Activated T-cell treated with anti-CD3 and anti-CD28 coated beads for 1 hour (primary cell): ENCODE measurements around the gene DNAAF6.
A peak's percentile ranks its signal among the peaks of the same experiment; 100 is the strongest.
"Not testable (repeated sequence)": the region's sequence is repeated elsewhere in the genome, so short reads cannot be mapped to it uniquely, and the experiment has no call there.

Source experiments
- DNase-seq: peaks from one replicate; pipeline ENCODE4 v3.0.0-alpha.2; 2020; ENCODE audit warnings: low read depth

DNAAF6 gene

DNA sequence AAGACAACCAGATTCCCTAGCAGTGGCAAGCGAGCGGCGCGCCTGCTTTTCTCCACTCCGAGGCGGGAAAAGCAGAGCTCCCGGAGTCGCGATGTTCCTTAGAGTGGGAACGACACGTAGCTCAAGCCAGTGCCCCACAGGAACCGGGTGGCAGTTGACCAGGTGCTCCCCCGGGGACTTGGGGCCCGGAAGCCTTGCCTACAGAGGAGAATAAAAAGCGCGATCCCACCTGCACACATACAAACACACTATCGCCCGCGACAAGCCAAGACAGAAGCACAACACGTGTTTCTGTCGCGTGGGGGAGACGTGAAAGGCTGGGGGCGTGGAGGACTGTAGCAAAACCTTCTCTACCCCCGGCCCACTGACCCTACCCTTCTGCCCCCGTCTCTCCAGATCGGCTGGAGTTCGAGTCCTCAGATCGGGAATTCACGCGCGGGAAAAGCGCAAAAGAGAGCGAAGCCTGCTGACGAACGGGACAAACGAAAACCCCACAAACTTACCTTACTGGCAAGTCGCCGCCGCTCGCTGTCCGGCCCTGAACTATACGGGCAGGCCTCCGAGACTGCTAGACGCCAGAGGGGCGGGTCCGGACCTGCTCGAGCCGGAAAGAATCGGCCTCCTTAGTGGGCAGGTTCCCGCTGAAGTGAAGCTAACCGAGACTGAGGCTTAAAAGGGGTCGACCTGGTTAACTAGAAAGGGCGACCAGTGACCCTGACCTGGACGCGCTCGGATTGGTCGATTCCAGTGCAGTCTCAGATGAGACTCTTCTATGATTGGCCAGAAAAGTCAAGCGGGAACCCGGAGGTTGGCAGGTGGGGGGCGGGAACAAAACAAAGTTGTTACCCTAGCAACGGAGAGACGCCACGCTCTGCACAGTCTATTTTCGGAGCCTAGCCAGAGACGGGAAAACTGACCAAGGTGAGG lies at the start of gene DNAAF6, which contains the start of gene NUP62CL:
Gene DNAAF6, plus strand, starts transcription at position 842 of the 927 bp plus-strand sequence. CDS start 6,265 bp downstream, outside the sequence.
Gene NUP62CL, minus strand, starts transcription at position 664 of the 927 bp plus-strand sequence. CDS start 31,287 bp downstream, outside the sequence.
- DNase-seq = peak; percentile 45

DNA sequence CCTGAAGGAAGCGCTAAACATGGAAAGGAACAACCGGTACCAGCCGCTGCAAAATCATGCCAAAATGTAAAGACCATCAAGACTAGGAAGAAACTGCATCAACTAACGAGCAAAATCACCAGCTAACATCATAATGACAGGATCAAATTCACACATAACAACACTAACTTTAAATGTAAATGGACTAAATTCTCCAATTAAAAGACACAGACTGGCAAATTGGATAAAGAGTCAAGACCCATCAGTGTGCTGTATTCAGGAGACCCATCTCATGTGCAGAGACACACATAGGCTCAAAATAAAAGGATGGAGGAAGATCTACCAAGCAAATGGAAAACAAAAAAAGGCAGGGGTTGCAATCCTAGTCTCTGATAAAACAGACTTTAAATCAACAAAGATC lies 48.8 kb upstream of the DNAAF6 start:
- not testable (repeated sequence) for DNase-seq

DNA sequence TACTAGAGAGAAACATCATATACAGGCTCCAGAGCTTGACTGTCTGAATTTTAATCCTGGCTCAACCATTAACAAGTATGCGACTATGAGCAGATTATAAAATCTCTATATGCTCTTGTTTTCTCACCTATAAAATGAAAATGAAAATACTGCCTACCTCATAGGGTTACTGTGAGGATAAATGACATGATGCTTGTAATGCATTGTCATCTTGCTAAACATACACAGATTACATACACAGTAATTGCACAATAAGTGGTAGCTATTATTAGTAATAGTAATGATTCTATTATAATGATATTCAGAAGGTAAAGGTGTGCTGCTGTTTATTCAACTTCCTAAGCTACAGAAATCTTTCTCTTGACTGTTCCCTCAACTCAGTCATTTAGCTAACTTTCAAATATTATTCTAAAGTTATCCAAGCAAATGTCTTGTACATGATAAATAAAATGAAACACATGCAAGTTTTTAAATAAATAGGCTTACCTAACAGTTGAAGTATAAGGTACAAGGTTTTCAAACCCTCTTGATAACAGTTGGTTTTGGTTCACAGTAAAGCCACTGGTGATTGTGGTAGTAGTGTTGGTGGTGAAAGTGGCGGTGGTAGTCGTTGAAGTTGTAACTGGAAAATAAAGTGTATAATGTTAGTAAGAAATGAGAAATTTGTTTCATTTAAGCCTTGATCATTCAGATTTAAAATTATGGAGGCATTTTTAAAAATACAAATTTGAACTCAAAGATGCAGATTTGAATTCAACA lies 39.1 kb upstream of the DNAAF6 start:
- DNase-seq = no peak

DNA sequence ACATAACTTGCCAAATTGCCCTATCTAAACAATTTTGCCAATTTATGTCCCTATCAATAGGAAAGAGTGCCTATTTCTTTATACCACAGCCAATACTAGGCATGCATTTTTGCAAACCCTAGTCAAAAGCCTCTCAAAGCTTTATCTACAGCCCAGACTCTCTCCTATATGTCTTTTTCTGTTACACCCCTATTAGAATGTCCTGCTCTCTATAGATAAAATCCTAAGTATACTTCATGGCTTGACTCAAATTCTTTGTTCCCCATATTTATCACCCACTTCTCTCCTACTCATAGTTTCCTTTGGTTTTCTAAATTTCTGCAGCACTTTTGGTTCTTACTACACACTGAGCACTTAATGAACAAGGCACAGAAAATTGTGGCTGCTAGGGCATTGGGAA lies 38.2 kb upstream of the DNAAF6 start:
- DNase-seq = no peak

DNA sequence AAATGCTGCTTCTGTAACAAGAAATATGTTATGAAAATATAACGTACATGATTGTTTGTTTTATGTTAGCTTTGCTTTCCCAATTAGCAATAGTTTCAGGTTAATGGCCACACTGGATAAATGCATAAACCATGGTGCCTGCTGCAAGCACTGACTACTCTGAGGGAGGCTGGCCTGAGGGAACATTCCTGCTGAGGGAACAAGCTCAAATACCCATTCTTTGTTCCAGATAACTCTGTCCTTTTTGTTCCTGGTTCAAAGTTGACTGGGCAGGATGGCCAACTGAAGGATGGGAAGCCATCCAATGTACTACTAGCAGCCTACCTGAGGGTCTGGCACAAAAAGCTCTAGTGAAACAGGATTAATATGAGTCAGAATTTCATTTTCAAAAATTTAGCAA lies 37.7 kb upstream of the DNAAF6 start:
- DNase-seq = no peak

DNA sequence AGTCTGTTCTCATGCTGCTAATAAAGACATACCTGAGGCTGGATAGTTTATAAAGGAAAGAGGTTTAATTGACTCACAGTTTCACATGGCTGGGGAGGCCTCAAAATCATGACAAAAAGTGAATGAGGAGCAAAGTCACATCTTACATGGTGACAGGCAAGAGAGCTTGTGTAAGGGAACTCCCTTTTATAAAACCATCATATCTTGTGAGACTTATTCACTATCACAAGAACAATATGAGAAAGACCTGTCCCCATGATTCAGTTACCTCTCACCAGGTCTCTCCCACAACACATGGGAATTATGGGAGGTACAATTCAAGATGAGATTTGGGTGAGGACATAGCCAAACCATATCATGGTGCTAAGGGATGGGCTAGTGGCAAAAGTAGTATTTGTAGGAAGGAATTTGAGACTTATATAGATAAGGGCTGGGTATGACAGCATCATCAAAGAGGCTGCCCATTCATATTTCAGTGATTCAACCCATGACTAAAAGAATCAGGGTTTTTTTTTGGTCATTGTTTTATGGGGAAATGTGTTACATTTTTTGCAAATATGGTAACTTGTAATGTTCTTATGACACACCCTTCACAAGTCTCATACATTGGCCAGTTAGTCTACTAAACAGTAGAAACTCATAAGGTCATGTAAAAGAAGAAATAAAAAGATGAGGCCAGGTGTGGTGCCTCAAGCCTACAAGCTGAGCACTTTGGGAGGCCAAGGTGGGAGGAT lies 34.9 kb upstream of the DNAAF6 start:
- no peak for DNase-seq

DNA sequence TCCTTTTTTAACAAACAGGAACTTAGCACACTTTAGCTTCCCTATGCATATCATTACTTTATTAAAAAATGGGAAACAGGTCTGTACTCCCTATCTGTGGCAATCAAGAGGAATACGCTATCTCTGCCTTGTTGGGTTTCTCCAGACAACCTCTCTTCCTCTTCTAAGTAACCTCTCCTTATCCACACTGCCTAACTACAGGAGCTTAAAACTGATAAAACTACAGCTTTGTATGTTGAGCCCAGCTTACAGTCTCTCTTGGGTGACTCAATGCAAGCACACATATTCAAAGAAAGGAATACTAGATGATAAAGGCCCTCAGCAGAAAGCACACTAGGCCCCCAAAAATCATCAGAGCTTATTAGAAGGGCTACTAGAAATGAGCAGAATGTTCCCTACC lies 9.1 kb upstream of the DNAAF6 start:
- no peak for DNase-seq

DNA sequence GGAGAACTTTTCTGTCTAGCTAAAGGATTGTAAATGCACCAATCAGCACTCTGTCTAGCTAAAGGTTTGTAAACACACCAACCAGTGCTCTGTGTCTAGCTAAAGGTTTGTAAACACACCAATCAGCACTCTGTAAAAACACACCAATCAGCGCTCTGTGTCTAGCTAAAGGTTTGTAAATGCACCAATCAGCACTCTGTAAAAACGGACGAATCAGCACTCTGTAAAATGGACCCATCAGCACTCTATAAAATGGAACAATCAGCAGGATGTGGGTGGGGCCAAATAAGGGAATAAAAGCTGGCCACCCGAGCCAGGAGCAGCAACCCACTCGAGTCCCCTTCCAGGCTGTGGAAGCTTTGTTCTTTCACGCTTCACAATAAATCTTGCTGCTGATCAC lies 8.3 kb upstream of the DNAAF6 start:
- DNase-seq = not testable (repeated sequence)

DNA sequence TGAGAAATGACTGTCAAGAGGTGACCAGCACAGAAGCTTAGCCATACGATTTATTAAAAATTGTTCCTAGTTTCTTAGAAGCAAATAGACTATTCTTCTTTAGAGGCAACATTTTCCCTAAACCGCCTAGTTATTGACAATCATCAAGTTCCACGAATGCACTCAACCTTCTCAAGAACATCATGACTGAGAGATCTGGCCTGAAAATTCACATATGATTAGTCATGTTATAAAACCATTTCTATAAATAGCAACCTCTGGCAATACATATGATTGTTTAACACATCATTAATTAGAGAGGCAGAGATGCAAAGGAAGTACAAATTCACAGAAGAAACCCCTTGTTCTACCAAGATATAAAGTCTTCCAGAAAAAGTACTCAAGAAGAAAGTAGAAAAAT lies 6.9 kb upstream of the DNAAF6 start:
- no peak for DNase-seq

DNA sequence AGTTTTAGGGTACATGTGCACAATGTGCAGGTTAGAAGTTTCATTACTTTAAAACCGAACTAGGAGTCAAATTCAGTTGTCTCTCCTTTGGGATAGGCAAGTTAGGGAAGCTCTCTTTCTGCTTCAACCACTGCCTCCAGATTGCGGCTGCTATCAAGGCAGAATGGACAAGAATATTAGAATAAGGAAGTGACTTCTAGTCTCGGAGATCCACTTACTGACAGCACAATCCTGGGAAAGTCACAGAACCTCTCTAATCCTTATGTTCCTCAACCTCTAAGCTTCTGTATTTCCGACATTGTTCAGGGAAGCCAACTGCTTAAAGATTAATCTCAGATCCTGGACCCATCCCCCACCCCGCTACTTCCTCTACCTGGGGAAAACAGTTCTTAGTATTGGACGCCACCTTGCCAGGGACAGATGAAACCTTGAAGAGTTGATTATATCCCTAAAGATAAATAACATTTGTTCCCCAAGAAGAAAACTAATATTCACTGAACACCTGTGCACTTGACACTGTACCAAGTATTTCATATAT lies 2.3 kb upstream of the DNAAF6 start:
- DNase-seq = no peak

DNA sequence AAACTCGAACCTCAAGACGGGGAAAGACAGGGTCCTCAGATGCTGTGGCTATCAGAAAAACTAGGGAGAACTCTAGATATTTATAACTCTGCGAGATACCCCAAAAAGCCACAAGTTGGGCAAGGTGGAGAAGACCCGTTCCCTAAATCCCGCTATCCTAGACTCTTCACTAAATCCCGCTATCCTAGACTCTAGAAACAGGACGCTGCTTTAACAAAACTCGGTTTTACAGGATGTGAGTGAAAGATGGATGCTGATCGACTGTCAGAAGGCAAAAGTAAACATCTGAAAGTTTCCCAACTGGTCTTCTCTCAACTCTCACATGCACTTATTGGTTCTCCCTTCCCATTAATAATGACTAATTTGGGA lies 270 bp downstream of the DNAAF6 start:
- no peak for DNase-seq

DNA sequence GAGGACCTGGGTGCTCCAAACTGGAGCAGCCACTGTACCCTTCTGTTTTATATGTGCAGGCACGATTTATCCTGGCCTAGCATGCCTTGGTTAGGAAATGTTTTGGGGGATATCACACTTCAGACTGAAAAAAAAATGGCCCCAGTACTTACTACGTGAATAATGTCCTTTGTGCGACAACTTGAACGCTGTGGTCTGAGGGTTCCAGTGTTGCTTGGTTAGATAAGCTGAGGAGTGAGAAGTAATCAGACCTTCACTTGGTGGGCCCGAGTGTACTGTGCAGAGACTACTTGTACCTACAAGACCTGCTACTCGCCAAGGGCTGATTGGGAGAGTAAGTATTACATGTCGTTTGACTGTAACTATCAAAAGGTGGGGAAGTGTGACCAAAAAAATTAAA lies 678 bp downstream of the DNAAF6 start:
- DNase-seq = no peak

DNA sequence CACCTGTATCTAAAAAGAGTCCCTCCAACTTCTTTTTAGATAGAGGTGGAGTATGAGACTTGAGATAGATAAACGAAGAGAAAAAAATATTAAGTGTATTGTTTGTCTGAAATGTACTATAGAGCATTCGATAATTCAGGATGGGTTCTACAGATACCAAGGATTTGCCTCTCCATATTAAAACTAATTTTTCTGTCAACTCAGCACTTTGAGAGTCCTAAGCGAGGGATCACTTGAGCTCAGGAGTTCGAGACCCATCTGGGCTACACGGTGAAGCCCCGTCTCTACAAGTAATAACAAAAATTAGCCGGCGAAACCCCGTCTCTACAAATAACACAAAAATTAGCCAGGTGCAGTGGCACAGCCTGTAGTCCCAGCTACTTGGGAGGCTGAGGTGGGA lies 1.5 kb downstream of the DNAAF6 start:
- no peak for DNase-seq

DNA sequence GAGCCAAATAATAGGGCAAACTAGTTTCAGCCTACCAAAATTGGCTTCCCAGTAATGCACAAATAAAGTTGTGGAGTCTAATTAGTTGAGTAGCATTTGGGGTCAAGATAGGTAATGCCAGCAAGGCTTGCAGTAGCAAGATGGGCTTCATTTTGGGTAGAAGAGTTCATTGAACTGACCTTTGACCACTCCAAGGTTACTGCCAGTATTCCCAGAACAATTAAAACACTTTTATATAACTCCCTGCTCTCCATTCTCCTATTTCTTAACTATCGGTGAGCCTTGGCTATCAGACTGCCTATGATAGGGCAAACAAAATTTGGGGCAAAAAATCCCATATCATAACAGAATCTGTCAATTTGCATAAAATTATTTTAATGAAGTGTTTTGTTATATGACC lies 7.1 kb downstream of the DNAAF6 start:
- DNase-seq = no peak

DNA sequence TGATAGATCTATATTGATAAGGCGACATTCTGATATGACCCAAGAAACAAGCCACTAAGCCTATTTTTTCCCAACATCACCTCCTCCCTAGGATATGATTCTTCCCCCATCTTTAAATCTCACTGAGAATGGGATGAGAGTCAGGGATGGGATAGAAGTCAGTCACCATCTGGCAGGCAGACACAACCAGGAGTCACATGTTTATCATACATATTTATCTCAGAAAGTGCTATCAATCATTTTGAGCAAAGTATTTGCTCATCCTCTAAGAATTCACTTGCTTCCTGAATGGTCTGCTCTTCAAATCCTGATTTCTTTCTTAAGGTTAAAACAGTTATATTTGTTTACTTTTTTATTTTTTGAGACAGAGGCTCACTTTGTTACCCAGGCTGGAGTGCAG lies 20.3 kb downstream of the DNAAF6 start:
- no peak for DNase-seq

DNA sequence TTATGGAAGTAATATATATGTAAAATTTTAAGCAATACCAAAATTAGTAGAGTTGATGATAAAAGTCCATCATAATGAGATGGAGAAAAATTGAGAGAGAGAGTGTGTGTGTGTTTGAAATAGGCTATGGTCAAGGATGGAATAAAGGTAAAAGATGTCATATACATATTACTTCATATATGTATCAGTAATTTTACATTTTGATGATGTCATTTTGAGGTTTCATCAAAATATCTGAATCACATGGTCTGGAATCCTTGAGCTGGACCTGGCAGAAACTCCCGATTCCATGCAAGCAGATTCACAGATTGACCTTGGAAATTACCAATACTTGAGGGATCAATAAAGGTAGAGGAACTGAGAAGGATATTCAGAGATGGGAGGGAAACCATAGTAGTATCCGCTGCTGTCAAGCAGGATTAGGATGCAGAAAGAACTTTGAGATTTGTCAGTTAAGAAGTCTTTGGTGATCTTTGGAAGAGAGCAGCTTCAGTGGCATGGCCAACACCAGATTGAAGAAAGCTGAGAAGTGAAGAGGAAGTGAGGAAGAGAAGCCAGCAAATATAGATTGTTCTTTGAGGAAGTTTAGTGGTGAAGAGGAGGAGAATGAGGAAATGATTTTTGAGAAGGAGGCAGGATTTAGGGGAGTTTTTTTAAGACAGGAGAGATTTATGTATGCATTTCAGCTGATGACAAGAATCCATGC lies 21.5 kb downstream of the DNAAF6 start:
- DNase-seq = no peak

DNA sequence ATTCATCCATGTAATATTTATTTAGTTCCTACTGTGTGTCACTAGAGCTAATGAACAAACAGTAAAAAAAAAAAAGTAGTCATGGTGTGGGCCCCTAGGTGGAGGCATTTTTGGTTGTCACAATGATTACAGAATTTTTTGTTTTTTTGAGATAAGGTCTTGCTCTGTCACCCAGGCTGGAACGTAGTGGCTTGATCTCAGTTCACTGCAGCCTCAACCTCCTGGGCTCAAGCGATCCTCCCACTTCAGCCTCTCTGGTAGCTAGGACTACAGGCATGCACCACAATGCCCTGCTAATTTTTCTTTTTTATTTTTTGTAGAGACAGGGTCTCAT lies 22.0 kb downstream of the DNAAF6 start:
- no peak for DNase-seq

DNA sequence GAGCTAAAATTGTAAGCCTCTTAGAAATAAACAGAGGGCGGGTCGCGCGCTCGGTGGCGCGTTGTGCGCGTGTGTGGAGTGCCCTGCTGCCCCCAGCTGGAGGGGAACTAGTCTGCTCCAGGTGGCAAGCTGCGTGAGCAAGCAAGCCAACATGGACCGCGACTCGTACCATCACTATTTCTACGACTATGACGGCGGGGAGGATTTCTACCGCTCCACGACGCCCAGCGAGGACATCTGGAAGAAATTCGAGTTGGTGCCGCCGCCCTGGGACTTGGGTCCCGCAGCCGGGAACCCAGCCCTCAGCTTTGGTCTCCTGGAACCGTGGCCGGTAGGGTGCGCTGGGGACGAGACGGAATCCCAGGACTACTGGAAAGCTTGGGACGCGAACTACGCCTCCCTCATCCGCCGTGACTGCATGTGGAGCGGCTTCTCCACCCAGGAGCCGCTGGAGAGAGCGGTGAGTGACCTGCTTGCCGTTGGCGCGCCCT lies 66.1 kb downstream of the DNAAF6 start:
- no peak for DNase-seq

DNA sequence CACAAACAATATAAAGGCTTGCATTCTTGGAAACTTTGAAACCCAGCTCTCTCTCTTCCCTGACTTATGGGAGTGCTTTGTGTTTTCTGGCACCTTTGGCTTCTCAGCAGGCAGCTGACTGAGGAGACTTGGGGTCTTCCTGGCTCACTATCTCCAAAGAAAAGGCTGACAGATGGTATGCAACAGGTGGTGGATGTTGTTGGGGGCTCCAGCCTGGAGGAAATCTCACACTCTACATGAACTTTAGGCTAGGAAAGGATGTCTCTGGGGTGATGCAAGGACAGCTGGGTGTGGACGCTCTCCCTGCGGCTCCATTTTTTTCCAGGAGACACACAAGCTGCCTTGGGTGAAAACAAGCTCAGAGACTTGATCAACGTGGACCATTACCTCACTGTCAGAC lies 67.4 kb downstream of the DNAAF6 start:
- no peak for DNase-seq

DNA sequence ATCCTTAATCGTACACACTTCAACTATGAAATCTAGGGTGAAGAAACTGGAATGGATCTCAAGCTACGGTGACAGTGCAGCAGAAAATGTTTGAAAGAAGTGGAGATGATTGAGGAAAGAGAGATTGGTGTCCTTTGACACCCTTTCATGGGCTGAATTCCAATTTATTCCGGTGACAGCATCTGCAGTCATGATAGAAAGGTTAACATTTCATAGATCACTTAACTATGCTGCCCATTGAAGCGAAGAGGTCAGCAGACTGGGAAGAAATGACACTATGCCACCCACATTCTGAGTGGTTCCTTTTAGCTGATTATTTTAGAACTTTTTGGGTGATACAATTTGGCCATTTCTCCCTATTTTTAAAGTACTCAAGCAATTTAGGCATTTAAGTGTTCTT lies 82.3 kb downstream of the DNAAF6 start:
- DNase-seq = no peak

DNA sequence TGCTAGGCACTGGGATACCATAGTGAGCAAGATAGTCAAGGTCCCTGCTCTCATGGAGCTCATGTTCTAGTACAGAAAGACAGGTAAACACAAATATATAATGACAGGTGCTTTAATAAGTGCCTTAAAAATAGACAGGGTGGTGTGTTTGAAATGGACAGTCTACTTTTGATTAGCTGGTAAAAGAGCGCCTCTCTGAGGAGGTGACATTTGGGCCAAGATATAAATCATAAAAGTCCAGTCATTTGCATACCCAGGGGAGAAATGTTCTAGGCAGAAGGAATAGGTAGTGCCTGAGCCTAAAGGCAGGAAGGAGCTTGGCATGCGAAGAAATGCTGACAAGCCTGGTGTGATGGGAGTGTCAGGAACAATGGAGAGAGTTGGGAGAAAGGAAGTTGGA lies 83.6 kb downstream of the DNAAF6 start:
- no peak for DNase-seq

DNA sequence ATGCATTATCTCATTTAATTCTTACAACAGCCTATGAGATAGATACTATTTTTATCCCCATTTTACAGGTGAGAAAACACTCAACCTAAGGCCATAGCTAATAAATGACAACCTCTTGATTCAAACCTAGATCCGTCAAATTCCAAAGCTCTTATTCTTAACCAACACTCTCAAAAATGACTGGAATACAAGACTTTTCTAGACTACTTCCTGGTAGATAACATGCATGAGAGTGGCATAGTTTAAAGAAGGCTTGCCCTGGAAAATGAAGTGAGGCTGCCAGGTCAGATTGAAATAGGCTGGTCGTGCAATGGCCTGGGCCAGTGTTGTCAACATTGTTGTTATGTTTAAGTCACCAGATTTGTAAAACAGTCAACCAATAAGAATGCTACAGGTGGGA lies 86.6 kb downstream of the DNAAF6 start:
- no peak for DNase-seq
